ENCODE data around the gene GOLGA1. TPM values are rescaled to one million over a fixed set of nuclear protein-coding genes. Genes with fewer than 3 reads are reported as not detected.

GOLGA1 gene
- total and polyA plus RNA-seq, 2 of the 13 experiments (the other 11 are each of a cell fraction or from before 2014, with no cell fraction given) = 12.7 to 15.9 TPM

- TF ChIP-seq REST (IDR thresholded peaks at IDR 0.05; ENCODE audit: borderline replicate concordance in 1 of 2, low read depth in 1 of 2, low read length in 2 of 2) (peak in 1 of 2 experiments; percentile 42; a peak in 1 of 4 replicates), ZNF326 (CRISPR knock-in tag; IDR thresholded peaks at IDR 0.05; ENCODE audit: borderline replicate concordance) (no peak), SMC3 (IDR thresholded peaks at IDR 0.05; ENCODE audit: low read length) (no peak), JDP2 (CRISPR knock-in tag; IDR thresholded peaks at IDR 0.05; ENCODE audit: borderline replicate concordance) (no peak; the same call in 1 of the 2 replicates), MXD4 (CRISPR knock-in tag; IDR thresholded peaks at IDR 0.05) (peak; percentile 64), ZFP37 (CRISPR knock-in tag; IDR thresholded peaks at IDR 0.05; ENCODE audit: borderline replicate concordance) (no peak), NCOA1 (CRISPR knock-in tag; IDR thresholded peaks at IDR 0.05) (peak; percentile 81; the same call in 1 of the 2 replicates), RFX5 (IDR thresholded peaks at IDR 0.05; ENCODE audit: low read depth, low read length) (no peak), YEATS2 (CRISPR knock-in tag; IDR thresholded peaks at IDR 0.05; ENCODE audit: borderline replicate concordance) (0 out of 2 replicates have a peak, but pooled peaks have one; percentile 59), EHMT2 (IDR thresholded peaks at IDR 0.05; ENCODE audit: borderline replicate concordance, low read depth, low read length) (no peak), RELA (CRISPR knock-in tag; IDR thresholded peaks at IDR 0.05) (peak; percentile 52; the same call in 1 of the 2 replicates), PRMT3 (CRISPR knock-in tag; IDR thresholded peaks at IDR 0.05; ENCODE audit: borderline replicate concordance, low read depth) (no peak), CBFB (CRISPR knock-in tag; IDR thresholded peaks at IDR 0.05) (peak; percentile 17; the same call in 1 of the 2 replicates), MAFF (IDR thresholded peaks at IDR 0.05; ENCODE audit: low read depth, low read length) (no peak)
- TF ChIP-seq, protein P1, sequence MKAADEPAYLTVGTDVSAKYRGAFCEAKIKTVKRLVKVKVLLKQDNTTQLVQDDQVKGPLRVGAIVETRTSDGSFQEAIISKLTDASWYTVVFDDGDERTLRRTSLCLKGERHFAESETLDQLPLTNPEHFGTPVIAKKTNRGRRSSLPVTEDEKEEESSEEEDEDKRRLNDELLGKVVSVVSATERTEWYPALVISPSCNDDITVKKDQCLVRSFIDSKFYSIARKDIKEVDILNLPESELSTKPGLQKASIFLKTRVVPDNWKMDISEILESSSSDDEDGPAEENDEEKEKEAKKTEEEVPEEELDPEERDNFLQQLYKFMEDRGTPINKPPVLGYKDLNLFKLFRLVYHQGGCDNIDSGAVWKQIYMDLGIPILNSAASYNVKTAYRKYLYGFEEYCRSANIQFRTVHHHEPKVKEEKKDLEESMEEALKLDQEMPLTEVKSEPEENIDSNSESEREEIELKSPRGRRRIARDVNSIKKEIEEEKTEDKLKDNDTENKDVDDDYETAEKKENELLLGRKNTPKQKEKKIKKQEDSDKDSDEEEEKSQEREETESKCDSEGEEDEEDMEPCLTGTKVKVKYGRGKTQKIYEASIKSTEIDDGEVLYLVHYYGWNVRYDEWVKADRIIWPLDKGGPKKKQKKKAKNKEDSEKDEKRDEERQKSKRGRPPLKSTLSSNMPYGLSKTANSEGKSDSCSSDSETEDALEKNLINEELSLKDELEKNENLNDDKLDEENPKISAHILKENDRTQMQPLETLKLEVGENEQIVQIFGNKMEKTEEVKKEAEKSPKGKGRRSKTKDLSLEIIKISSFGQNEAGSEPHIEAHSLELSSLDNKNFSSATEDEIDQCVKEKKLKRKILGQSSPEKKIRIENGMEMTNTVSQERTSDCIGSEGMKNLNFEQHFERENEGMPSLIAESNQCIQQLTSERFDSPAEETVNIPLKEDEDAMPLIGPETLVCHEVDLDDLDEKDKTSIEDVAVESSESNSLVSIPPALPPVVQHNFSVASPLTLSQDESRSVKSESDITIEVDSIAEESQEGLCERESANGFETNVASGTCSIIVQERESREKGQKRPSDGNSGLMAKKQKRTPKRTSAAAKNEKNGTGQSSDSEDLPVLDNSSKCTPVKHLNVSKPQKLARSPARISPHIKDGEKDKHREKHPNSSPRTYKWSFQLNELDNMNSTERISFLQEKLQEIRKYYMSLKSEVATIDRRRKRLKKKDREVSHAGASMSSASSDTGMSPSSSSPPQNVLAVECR (CRISPR knock-in tag; IDR thresholded peaks at IDR 0.05; ENCODE audit: borderline replicate concordance) = peak; percentile 86
Observed at GRCh38 chr9:124868511-124869465, 72.1 kb downstream of the GOLGA1 start (continued).

All from HepG2 (cell line).